ENCODE measurements around the gene MRPL48.
"Not testable (repeated sequence)": the region's sequence is repeated elsewhere in the genome, so short reads cannot be mapped to it uniquely, and the experiment has no call there.

MRPL48 gene

GRCh38 chr11:73787643-73788558 lies at the start of gene MRPL48:
MRPL48 (plus strand) TSS chr11:73787874; CDS start chr11:73787972, 98 bp downstream.
- DNase-seq: peak; percentile 88

- no peak for DNase-seq
Measured at GRCh38 chr11:73743045-73743444, 44.6 kb upstream of the MRPL48 start.

- DNase-seq: no peak
Measured at GRCh38 chr11:73746701-73747100, 41.0 kb upstream of the MRPL48 start.

GRCh38 chr11:73747762-73748161 lies 39.9 kb upstream of the MRPL48 start:
- DNase-seq: no peak

GRCh38 chr11:73748300-73748699 lies 39.4 kb upstream of the MRPL48 start:
- no peak for DNase-seq

GRCh38 chr11:73749118-73749517 lies 38.6 kb upstream of the MRPL48 start:
- DNase-seq: no peak

GRCh38 chr11:73750228-73750627 lies 37.4 kb upstream of the MRPL48 start:
- DNase-seq: no peak

GRCh38 chr11:73750862-73751261 lies 36.8 kb upstream of the MRPL48 start:
- not testable (repeated sequence) for DNase-seq

GRCh38 chr11:73752216-73752867 lies 35.3 kb upstream of the MRPL48 start:
- no peak for DNase-seq

GRCh38 chr11:73752903-73753302 lies 34.8 kb upstream of the MRPL48 start:
- DNase-seq: no peak

GRCh38 chr11:73753938-73754337 lies 33.7 kb upstream of the MRPL48 start:
- no peak for DNase-seq

- no peak for DNase-seq
Measured at GRCh38 chr11:73755670-73756069, 32.0 kb upstream of the MRPL48 start.

- DNase-seq: no peak
Measured at GRCh38 chr11:73757598-73757997, 30.1 kb upstream of the MRPL48 start.

- DNase-seq: no peak
Measured at GRCh38 chr11:73758451-73758850, 29.2 kb upstream of the MRPL48 start.

GRCh38 chr11:73759610-73760134 lies 28.0 kb upstream of the MRPL48 start:
- no peak for DNase-seq

- no peak for DNase-seq
Measured at GRCh38 chr11:73760135-73760678, 27.5 kb upstream of the MRPL48 start.

- DNase-seq: peak; percentile 100
Measured at GRCh38 chr11:73760679-73761402, 26.8 kb upstream of the MRPL48 start, which contains the start of gene RAB6A. RAB6A (minus strand) TSS chr11:73761074; CDS start chr11:73760635, 439 bp downstream.

GRCh38 chr11:73761403-73761945 lies 26.2 kb upstream of the MRPL48 start:
- DNase-seq: no peak

- DNase-seq: no peak
Measured at GRCh38 chr11:73762732-73763131, 24.9 kb upstream of the MRPL48 start.

- no peak for DNase-seq
Measured at GRCh38 chr11:73766763-73767162, 20.9 kb upstream of the MRPL48 start.

- DNase-seq: not testable (repeated sequence)
Measured at GRCh38 chr11:73770811-73771210, 16.9 kb upstream of the MRPL48 start.
